ENCODE measurements around the gene ARHGAP25. TPM values are rescaled to one million over a fixed set of nuclear protein-coding genes. Genes with fewer than 3 reads are reported as not detected.

ARHGAP25 gene
- total and polyA plus RNA-seq, 10 of the 15 experiments (the other 5 are each of a cell fraction or from before 2014, with no cell fraction given): 0.15 to 1.0 (median 0.46) TPM

DNA sequence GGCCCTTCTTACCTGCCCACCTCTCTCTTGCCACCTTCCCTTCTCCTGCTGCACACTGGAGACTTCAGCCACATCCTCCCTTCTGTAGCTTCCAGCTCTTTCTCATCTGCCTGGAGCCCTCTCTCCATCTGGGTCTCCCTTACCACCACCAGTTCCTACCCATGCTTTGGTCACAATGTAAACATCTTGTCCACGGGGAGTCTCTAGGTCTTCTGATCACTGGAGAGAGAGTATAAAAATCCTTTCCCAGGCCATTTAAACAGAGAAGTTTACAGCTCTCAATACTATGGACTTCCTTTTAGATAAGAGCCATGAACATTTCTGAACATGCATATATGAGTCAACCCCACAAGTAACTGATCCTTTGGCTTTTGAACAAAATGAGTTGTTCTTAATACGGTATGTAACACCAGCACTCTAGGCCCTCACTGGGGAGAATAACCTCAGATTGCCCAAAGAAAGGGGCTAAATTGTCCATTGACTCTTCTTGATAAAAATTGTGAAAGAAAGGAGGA lies 5.8 kb downstream of the ARHGAP25 start:
- POLR2A ChIA-PET: no interaction called here
- TF ChIP-seq EP300 (IDR thresholded peaks at IDR 0.05; ENCODE audit: borderline replicate concordance in 1 of 2, control insufficient read depth in 1 of 2, low read depth in 2 of 2, low read length in 2 of 2) (no peak), LARP7 (IDR thresholded peaks at IDR 0.05) (no peak), ZNF622 (IDR thresholded peaks at IDR 0.05) (no peak), ZSCAN29 (IDR thresholded peaks at IDR 0.05) (no peak), TCF3 (IDR thresholded peaks at IDR 0.05; ENCODE audit: borderline replicate concordance, insufficient read depth, low read depth, low read length) (no peak), POLR2AphosphoS2 (IDR thresholded peaks at IDR 0.05; ENCODE audit: low read depth, low read length) (no peak)
- TF ChIP-seq, protein P1, sequence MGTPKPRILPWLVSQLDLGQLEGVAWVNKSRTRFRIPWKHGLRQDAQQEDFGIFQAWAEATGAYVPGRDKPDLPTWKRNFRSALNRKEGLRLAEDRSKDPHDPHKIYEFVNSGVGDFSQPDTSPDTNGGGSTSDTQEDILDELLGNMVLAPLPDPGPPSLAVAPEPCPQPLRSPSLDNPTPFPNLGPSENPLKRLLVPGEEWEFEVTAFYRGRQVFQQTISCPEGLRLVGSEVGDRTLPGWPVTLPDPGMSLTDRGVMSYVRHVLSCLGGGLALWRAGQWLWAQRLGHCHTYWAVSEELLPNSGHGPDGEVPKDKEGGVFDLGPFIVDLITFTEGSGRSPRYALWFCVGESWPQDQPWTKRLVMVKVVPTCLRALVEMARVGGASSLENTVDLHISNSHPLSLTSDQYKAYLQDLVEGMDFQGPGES (IDR thresholded peaks at IDR 0.05): no peak
- TF ChIP-seq, protein P2, sequence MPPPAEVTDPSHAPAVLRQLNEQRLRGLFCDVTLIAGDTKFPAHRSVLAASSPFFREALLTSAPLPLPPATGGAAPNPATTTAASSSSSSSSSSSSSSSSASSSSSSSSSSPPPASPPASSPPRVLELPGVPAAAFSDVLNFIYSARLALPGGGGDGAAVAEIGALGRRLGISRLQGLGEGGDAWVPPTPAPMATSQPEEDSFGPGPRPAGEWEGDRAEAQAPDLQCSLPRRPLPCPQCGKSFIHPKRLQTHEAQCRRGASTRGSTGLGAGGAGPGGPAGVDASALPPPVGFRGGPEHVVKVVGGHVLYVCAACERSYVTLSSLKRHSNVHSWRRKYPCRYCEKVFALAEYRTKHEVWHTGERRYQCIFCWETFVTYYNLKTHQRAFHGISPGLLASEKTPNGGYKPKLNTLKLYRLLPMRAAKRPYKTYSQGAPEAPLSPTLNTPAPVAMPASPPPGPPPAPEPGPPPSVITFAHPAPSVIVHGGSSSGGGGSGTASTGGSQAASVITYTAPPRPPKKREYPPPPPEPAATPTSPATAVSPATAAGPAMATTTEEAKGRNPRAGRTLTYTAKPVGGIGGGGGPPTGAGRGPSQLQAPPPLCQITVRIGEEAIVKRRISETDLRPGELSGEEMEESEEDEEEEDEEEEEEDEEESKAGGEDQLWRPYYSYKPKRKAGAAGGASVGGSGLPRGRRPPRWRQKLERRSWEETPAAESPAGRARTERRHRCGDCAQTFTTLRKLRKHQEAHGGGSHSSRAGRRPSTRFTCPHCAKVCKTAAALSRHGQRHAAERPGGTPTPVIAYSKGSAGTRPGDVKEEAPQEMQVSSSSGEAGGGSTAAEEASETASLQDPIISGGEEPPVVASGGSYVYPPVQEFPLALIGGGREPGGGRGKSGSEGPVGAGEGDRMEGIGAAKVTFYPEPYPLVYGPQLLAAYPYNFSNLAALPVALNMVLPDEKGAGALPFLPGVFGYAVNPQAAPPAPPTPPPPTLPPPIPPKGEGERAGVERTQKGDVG (CRISPR knock-in tag; IDR thresholded peaks at IDR 0.05): no peak
- TF ChIP-seq, protein P3, sequence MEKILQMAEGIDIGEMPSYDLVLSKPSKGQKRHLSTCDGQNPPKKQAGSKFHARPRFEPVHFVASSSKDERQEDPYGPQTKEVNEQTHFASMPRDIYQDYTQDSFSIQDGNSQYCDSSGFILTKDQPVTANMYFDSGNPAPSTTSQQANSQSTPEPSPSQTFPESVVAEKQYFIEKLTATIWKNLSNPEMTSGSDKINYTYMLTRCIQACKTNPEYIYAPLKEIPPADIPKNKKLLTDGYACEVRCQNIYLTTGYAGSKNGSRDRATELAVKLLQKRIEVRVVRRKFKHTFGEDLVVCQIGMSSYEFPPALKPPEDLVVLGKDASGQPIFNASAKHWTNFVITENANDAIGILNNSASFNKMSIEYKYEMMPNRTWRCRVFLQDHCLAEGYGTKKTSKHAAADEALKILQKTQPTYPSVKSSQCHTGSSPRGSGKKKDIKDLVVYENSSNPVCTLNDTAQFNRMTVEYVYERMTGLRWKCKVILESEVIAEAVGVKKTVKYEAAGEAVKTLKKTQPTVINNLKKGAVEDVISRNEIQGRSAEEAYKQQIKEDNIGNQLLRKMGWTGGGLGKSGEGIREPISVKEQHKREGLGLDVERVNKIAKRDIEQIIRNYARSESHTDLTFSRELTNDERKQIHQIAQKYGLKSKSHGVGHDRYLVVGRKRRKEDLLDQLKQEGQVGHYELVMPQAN (conservative IDR thresholded peaks at IDR 0.05): no peak
- TF ChIP-seq, protein P4, sequence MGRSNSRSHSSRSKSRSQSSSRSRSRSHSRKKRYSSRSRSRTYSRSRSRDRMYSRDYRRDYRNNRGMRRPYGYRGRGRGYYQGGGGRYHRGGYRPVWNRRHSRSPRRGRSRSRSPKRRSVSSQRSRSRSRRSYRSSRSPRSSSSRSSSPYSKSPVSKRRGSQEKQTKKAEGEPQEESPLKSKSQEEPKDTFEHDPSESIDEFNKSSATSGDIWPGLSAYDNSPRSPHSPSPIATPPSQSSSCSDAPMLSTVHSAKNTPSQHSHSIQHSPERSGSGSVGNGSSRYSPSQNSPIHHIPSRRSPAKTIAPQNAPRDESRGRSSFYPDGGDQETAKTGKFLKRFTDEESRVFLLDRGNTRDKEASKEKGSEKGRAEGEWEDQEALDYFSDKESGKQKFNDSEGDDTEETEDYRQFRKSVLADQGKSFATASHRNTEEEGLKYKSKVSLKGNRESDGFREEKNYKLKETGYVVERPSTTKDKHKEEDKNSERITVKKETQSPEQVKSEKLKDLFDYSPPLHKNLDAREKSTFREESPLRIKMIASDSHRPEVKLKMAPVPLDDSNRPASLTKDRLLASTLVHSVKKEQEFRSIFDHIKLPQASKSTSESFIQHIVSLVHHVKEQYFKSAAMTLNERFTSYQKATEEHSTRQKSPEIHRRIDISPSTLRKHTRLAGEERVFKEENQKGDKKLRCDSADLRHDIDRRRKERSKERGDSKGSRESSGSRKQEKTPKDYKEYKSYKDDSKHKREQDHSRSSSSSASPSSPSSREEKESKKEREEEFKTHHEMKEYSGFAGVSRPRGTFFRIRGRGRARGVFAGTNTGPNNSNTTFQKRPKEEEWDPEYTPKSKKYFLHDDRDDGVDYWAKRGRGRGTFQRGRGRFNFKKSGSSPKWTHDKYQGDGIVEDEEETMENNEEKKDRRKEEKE (IDR thresholded peaks at IDR 0.05): no peak
- TF ChIP-seq, protein P5, sequence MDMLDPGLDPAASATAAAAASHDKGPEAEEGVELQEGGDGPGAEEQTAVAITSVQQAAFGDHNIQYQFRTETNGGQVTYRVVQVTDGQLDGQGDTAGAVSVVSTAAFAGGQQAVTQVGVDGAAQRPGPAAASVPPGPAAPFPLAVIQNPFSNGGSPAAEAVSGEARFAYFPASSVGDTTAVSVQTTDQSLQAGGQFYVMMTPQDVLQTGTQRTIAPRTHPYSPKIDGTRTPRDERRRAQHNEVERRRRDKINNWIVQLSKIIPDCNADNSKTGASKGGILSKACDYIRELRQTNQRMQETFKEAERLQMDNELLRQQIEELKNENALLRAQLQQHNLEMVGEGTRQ (IDR thresholded peaks at IDR 0.05; ENCODE audit: borderline replicate concordance, low read depth, low read length): no peak

More for the DNA sequence above, 5.8 kb downstream of the ARHGAP25 start:
- WGBS (ENCODE audit: insufficient coverage, insufficient replicate concordance, low lambda C conversion rate, missing lambda C conversion rate): 0% methylated on average over 2 of the region's 2 CpGs
- SMC1A ChIA-PET (ENCODE audit: uncharacterized antibody, unreplicated experiment): interaction anchor here (1.0 to 1.6 kb wide), 2 partner anchors 11 to 22 kb away, joined by 3 to 7 read pairs; no protein-coding TSS in a partner anchor
- Histone ChIP-seq H3K27ac (ENCODE audit: control insufficient read depth, insufficient read depth) (no peak overlapping the region), H3K36me3 (ENCODE audit: control insufficient read depth in 2 of 2, insufficient read depth in 2 of 2, low read length in 1 of 2) (no peaks in the 10 kb centered on the region; a peak in 1 of 4 replicates), H3K27me3 (replicated peaks in 1 of 2; ENCODE audit: control insufficient read depth in 2 of 2, insufficient read depth in 2 of 2, low read length in 1 of 2) (no peaks in the 10 kb centered on the region), H4K20me1 (ENCODE audit: control insufficient read depth, insufficient read depth) (no peaks in the 10 kb centered on the region), H3K4me1 (ENCODE audit: control insufficient read depth, insufficient read depth, low read length) (peaks cover 48% of the 10 kb centered on the region), H3K79me2 (ENCODE audit: control insufficient read depth, insufficient read depth, low read length) (peaks cover 1% of the 10 kb centered on the region), H3K4me2 (ENCODE audit: control insufficient read depth, insufficient read depth) (no peak overlapping the region), H3K9ac (ENCODE audit: control insufficient read depth, insufficient read depth, low read length) (no peak overlapping the region), H3K9me3 (replicated peaks; ENCODE audit: control insufficient read depth, insufficient read depth, low read length) (no peaks in the 10 kb centered on the region), H3K4me3 (no peak overlapping the region), H2AFZ (ENCODE audit: control insufficient read depth, low read depth, low read length) (no peak overlapping the region)
- intact Hi-C loops (cut with micrococcal nuclease; ENCODE audit: unreplicated experiment): no loop called here
- FAIRE-seq: no peak
- no peak for ATAC-seq
- in situ Hi-C loops (cut with MboI): no loop called here
- DNase-seq (ENCODE audit: low read depth, low spot score): no peak
- BruUV-seq (replicated peaks): no TSS peak
- CTCF ChIA-PET: interaction anchor here (0.9 to 4.7 kb wide), 3 partner anchors 12 to 275 kb away, joined by 3 to 27 read pairs (median 4); no protein-coding TSS in a partner anchor
- RAD21 ChIA-PET (ENCODE audit: unreplicated experiment): no interaction called here

Data from GM12878 (cell line).